BJ (cell line): ENCODE measurements around the gene PUM1. TPM values are rescaled to one million over a fixed set of nuclear protein-coding genes. Genes with fewer than 3 reads are reported as not detected.

Experiments used
- CTCF ChIA-PET: fragments of 350-600 bp; formaldehyde crosslinking; extraction: SDS; loops from one replicate; lab custom pipeline; 2021; ENCODE audit warnings: antibody characterized with exemption, inconsistent platforms; lab: Yijun Ruan, JAX
- POLR2A ChIA-PET: fragments of 300-600 bp; sonication (Branson Sonifier 250); formaldehyde crosslinking; extraction: SDS; loops from one replicate; lab custom pipeline; 2021; ENCODE audit warnings: antibody characterized with exemption; lab: Charles Lee
- DNase-seq: peaks from one replicate; pipeline ENCODE4 v3.0.0-alpha.2; 2011; ENCODE audit warnings: low read depth
- H3K27me3 ChIP-seq: 2 replicates; pipeline ENCODE4 v1.6.0; 2011; ENCODE audit warnings: low read length; ENCODE audit not compliant: control insufficient read depth, insufficient read depth
- H3K36me3 ChIP-seq: 2 replicates; pipeline ENCODE4 v1.5.1; 2011; ENCODE audit warnings: low read length; ENCODE audit not compliant: control insufficient read depth, insufficient read depth
- H3K4me3 ChIP-seq: 2 replicates; pipeline ENCODE4 v1.5.1; 2011; ENCODE audit warnings: low read depth, mild to moderate bottlenecking, control low read depth, low read length
- CTCF ChIP-seq: IDR thresholded peaks from 2 replicates; pipeline ENCODE4 v1.5.1; 2011; ENCODE audit warnings: low read depth, mild to moderate bottlenecking, control low read depth, inconsistent platforms, low read length, moderate library complexity; ENCODE audit not compliant: insufficient read depth
- polyA plus RNA-seq: library from polyadenylated mRNA; depleted of rRNA; stranded (reverse); fragments of >200 nt; gene quantifications from 2 replicates; pipeline ENCODE4 v1.2.3, GENCODE V29; 2011

The PUM1 gene
- polyA plus RNA-seq, 1 experiment, result 66.9 TPM

GRCh38 chr1:30903343-30904034 is 162.0 kb downstream of the PUM1 start:
- Histone ChIP-seq H3K36me3 (no peaks in the 10 kb centered on the region), H3K27me3 (no peaks in the 10 kb centered on the region), H3K4me3 (no peak overlapping the region)
- ChIA-PET CTCF (interaction anchor here (0.7 to 6.3 kb wide), 5 partner anchors 8 to 121 kb away, joined by 3 to 51 read pairs (median 5); no protein-coding TSS in a partner anchor), POLR2A (no interaction called here)
- no peak for TF ChIP-seq CTCF
- no peak for DNase-seq

- Histone ChIP-seq H3K4me3 (no peak overlapping the region), H3K36me3 (no peaks in the 10 kb centered on the region), H3K27me3 (no peaks in the 10 kb centered on the region)
- TF ChIP-seq CTCF, result no peak
- ChIA-PET POLR2A (no interaction called here), CTCF (interaction anchor here (0.6 to 6.3 kb wide), 4 partner anchors 9 to 120 kb away, joined by 3 to 51 read pairs (median 12); no protein-coding TSS in a partner anchor)
- DNase-seq, result no peak
Observed at GRCh38 chr1:30902593-30903290, 162.8 kb downstream of the PUM1 start.

GRCh38 chr1:30901798-30902581 is 163.5 kb downstream of the PUM1 start:
- H3K4me3 ChIP-seq, result no peak overlapping the region
- no peaks in the 10 kb centered on the region for H3K27me3 ChIP-seq
- no peaks in the 10 kb centered on the region for H3K36me3 ChIP-seq
- CTCF ChIA-PET, result interaction anchor here (1.1 to 6.3 kb wide), 4 partner anchors 10 to 120 kb away, joined by 3 to 51 read pairs (median 12); no protein-coding TSS in a partner anchor
- no peak for DNase-seq
- no peak for TF ChIP-seq CTCF
- POLR2A ChIA-PET, result no interaction called here

GRCh38 chr1:30900931-30901560 is 164.5 kb downstream of the PUM1 start:
- ChIA-PET POLR2A (no interaction called here), CTCF (interaction anchor here (1.1 to 3.7 kb wide), 4 partner anchors 11 to 121 kb away, joined by 3 to 19 read pairs (median 4); no protein-coding TSS in a partner anchor)
- DNase-seq, result no peak
- H3K36me3 ChIP-seq, result no peaks in the 10 kb centered on the region
- no peak for TF ChIP-seq CTCF
- no peak overlapping the region for H3K4me3 ChIP-seq
- no peaks in the 10 kb centered on the region for H3K27me3 ChIP-seq
